HCT116 (cell line): ENCODE results near the gene ASRGL1. TPM values are rescaled to one million over a fixed set of nuclear protein-coding genes. Genes with fewer than 3 reads are reported as not detected.

Experiments used
- ATAC-seq: fragments of 200-7000 bp; cut with Tn5 transposase; 2 replicates; pipeline ENCODE4 v1.9.1; 2020; ENCODE audit warnings: mild to moderate bottlenecking, moderate library complexity
- BruUV-seq: library from RNA; stranded (reverse); fragments of 400-500 nt; replicated peaks from 2 replicates; lab custom pipeline; 2021; lab: Mats Ljungman, UMichigan
- CTCF ChIA-PET: fragments of 300-600 bp; sonication (Branson Sonifier 250); formaldehyde crosslinking; loops from one replicate; lab custom pipeline; 2021; ENCODE audit warnings: antibody characterized with exemption; lab: Charles Lee
- POLR2A ChIA-PET: fragments of 300-600, 350-600 bp; sonication (Branson Sonifier 250); formaldehyde crosslinking; loops from one replicate; lab custom pipeline; 2021; ENCODE audit warnings: antibody characterized with exemption; lab: Charles Lee
- RAD21 ChIA-PET, 2 experiments: fragments of 300-600 bp; sonication (Branson Sonifier 250); formaldehyde crosslinking; loops; one replicate each; lab custom pipeline; 2023; ENCODE audit warnings: low total read pairs in 2 of 2; ENCODE audit not compliant: uncharacterized antibody in 2 of 2, unreplicated experiment in 2 of 2, low non-redundant PET in 1 of 2; lab: Charles Lee
- DNase-seq: peaks from one replicate; pipeline ENCODE4 v3.0.0-alpha.2; 2010; ENCODE audit warnings: low read depth, low spot score
- H2AFZ ChIP-seq: fragments of 200-600 bp; shearing (Covaris generic), sonication (generic); 2 replicates; pipeline ENCODE4 v1.6.1; 2017; ENCODE audit warnings: low read depth, mixed run types, mixed read lengths, antibody characterized with exemption, low read length; ENCODE audit not compliant: poor library complexity, severe bottlenecking
- H3K27ac ChIP-seq: 2 replicates; pipeline ENCODE4 v1.5.1; 2012; ENCODE audit warnings: low read depth, low read length
- H3K27me3 ChIP-seq: fragments of 200-600 bp; sonication (generic); 2 replicates; pipeline ENCODE4 v1.6.1; 2016; ENCODE audit warnings: mixed run types, low read length, mixed read lengths; ENCODE audit not compliant: insufficient read depth
- H3K36me3 ChIP-seq, 2 experiments: fragments of 200-500 bp in 1 of 2; fragments of 200-600 bp in 1 of 2; sonication (Bioruptor generic) in 1 of 2; sonication (generic) in 1 of 2; 2 replicates each; pipeline versions ENCODE4 v1.5.1 to v1.6.1; 2014 to 2016; ENCODE audit warnings: low read length in 2 of 2, inconsistent platforms in 1 of 2, mixed read lengths in 1 of 2, mixed run types in 1 of 2; ENCODE audit not compliant: insufficient read depth in 2 of 2, control insufficient read depth in 1 of 2
- H3K4me1 ChIP-seq, 2 experiments: fragments of 200-600 bp in 1 of 2; sonication (generic) in 1 of 2; 2 replicates each; pipeline versions ENCODE4 v1.5.1 to v1.6.1; 2012 to 2017; ENCODE audit warnings: low read length in 2 of 2, inconsistent platforms in 1 of 2, mild to moderate bottlenecking in 1 of 2, mixed read lengths in 1 of 2, mixed run types in 1 of 2, moderate library complexity in 1 of 2; ENCODE audit not compliant: insufficient read depth in 2 of 2, control insufficient read depth in 1 of 2
- H3K4me2 ChIP-seq: fragments of 200-600 bp; sonication (generic); 2 replicates; pipeline ENCODE4 v1.6.1; 2017; ENCODE audit warnings: mixed run types, low read length, mixed read lengths
- H3K4me3 ChIP-seq, 2 experiments: fragments of 200-600 bp in 1 of 2; sonication (generic) in 1 of 2; replicated peaks in 1 of 2; 2 replicates each; pipeline ENCODE4 v1.5.1; 2011 to 2016; ENCODE audit warnings: low read length in 2 of 2, control low read depth in 1 of 2, low read depth in 1 of 2, mild to moderate bottlenecking in 1 of 2, mixed read lengths in 1 of 2, mixed run types in 1 of 2
- H3K79me2 ChIP-seq: fragments of 200-600 bp; sonication (generic); 2 replicates; pipeline ENCODE4 v1.6.1; 2017; ENCODE audit warnings: mild to moderate bottlenecking, mixed run types, low read length, moderate library complexity, mixed read lengths; ENCODE audit not compliant: insufficient read depth
- H3K9ac ChIP-seq: fragments of 200-600 bp; sonication (generic); 2 replicates; pipeline ENCODE4 v1.6.1; 2016; ENCODE audit warnings: low read length, mixed read lengths
- H3K9me2 ChIP-seq: fragments of 200-600 bp; sonication (generic), shearing (Covaris generic); 2 replicates; pipeline ENCODE4 v1.6.1; 2017; ENCODE audit warnings: mixed run types, mild to moderate bottlenecking, moderate library complexity; ENCODE audit not compliant: insufficient read depth
- H3K9me3 ChIP-seq, 2 experiments: fragments of 200-500 bp in 1 of 2; fragments of 200-600 bp in 1 of 2; sonication (Bioruptor generic) in 1 of 2; sonication (generic) in 1 of 2; 2 replicates each; pipeline ENCODE4 v1.6.1; 2014 to 2017; ENCODE audit warnings: low read length in 2 of 2, mixed read lengths in 2 of 2, inconsistent platforms in 1 of 2, low read depth in 1 of 2, mild to moderate bottlenecking in 1 of 2, mixed run types in 1 of 2, moderate library complexity in 1 of 2; ENCODE audit not compliant: control insufficient read depth in 1 of 2, insufficient read depth in 1 of 2
- H4K20me1 ChIP-seq: fragments of 200-600 bp; sonication (generic), shearing (Covaris generic); 2 replicates; pipeline ENCODE4 v1.6.1; 2017; ENCODE audit warnings: mixed run types, mild to moderate bottlenecking, moderate library complexity; ENCODE audit not compliant: insufficient read depth
- CEBPB ChIP-seq: IDR thresholded peaks from 2 replicates; pipeline ENCODE4 v1.6.1; 2012; ENCODE audit warnings: low read depth
- ELF1 ChIP-seq: IDR thresholded peaks from 2 replicates; pipeline ENCODE4 v1.6.1; 2012; ENCODE audit warnings: low read depth, borderline replicate concordance
- EZH2 ChIP-seq: fragments of 200-600 bp; sonication (generic); IDR thresholded peaks from 2 replicates; pipeline ENCODE4 v1.6.1; 2017; ENCODE audit warnings: antibody characterized with exemption, mixed run types
- JUND ChIP-seq: IDR thresholded peaks from 2 replicates; pipeline ENCODE4 v1.6.1; 2012
- POLR2A ChIP-seq: IDR thresholded peaks from 2 replicates; pipeline ENCODE4 v1.7.0; 2011; ENCODE audit warnings: borderline replicate concordance; ENCODE audit not compliant: insufficient read depth, insufficient read length; ENCODE audit errors: extremely low read depth
- POLR2AphosphoS5 ChIP-seq: IDR thresholded peaks from 2 replicates; pipeline ENCODE4 v1.6.1; 2011; ENCODE audit warnings: mild to moderate bottlenecking, low read depth, low read length, moderate library complexity
- RAD21 ChIP-seq: IDR thresholded peaks from 2 replicates; pipeline ENCODE4 v1.6.1; 2012; ENCODE audit warnings: low read depth, mild to moderate bottlenecking
- SIN3A ChIP-seq: IDR thresholded peaks from 2 replicates; pipeline ENCODE4 v1.6.1; 2012; ENCODE audit warnings: low read depth
- TCF7L2 ChIP-seq: IDR thresholded peaks from 2 replicates; pipeline ENCODE4 v1.7.0; 2011; ENCODE audit warnings: borderline replicate concordance, inconsistent platforms; ENCODE audit not compliant: insufficient read depth, insufficient read length; ENCODE audit errors: extremely low read depth
- YY1 ChIP-seq: IDR thresholded peaks from 2 replicates; pipeline ENCODE4 v1.6.1; 2011; ENCODE audit warnings: low read length, low read depth, moderate library complexity, mild to moderate bottlenecking; ENCODE audit not compliant: insufficient replicate concordance; ENCODE audit errors: extremely low read depth
- ZFX ChIP-seq: fragments of 450-650 bp; IDR thresholded peaks from 2 replicates; pipeline ENCODE4 v1.6.1; 2017
- ZNF274 ChIP-seq: fragments of 200-500 bp; sonication (Bioruptor generic); IDR thresholded peaks from 2 replicates; pipeline ENCODE4 v1.6.1; 2014; ENCODE audit warnings: mild to moderate bottlenecking, low read depth, low read length, inconsistent platforms
- intact Hi-C: fragments of 100-400 bp; cut with micrococcal nuclease; formaldehyde crosslinking; loops from 2 replicates; pipeline ENCODE4 v1.10.0; 2022
- total RNA-seq: library from RNA; stranded (reverse); gene quantifications from one replicate; pipeline ENCODE4 v1.2.1, GENCODE V29; 2021; ENCODE audit not compliant: unreplicated experiment
- TF ChIP-seq, protein P1 (sequence below), 3 experiments: fragments of 200-600 bp in 1 of 3; sonication (generic) in 1 of 3; IDR thresholded peaks in 2 of 3; conservative IDR thresholded peaks in 1 of 3; 2 replicates each; pipeline ENCODE4 v1.5.1; 2012 to 2017; ENCODE audit warnings: low read depth in 2 of 3, low read length in 2 of 3, antibody characterized with exemption in 1 of 3, borderline replicate concordance in 1 of 3, control low read depth in 1 of 3, mild to moderate bottlenecking in 1 of 3, mixed read lengths in 1 of 3, mixed run types in 1 of 3, moderate library complexity in 1 of 3; ENCODE audit not compliant: insufficient read depth in 1 of 3
- TF ChIP-seq, protein P2 (sequence below): IDR thresholded peaks from 2 replicates; pipeline ENCODE4 v1.6.1; 2012

ASRGL1 gene
- total RNA-seq, 1 experiment from 2014 or later, result 27.6 TPM

DNA sequence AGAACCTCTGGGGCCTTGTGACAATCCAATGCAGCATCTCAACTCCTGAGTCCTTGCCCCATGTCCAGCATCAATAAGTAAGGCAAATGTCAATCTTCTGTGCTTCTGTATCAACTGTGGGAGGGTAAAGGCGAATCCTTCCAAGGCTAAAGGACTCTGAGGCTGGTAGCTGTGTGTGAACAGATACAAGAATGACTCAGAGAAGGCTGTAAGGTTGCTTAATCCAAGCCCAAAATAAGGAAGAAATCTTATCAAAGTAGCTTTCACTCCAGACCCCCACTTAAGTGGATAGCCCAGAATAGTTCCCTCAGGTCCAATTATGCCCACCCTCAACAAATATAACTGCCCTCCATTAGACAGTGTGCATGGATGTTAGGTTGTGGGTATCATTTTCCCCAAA, 53.5 kb downstream of the ASRGL1 start:
- H3K4me3 ChIP-seq, result no peak overlapping the region
- POLR2A ChIA-PET, result no interaction called here
- H3K36me3 ChIP-seq, result no peaks in the 10 kb centered on the region
- RAD21 ChIA-PET, result no interaction called here
- H3K4me1 ChIP-seq, result peaks cover 9 to 11% of the 10 kb centered on the region in 2 experiments; a peak in 3 of 4 replicates
- intact Hi-C loops, result no loop called here
- no peak overlapping the region for H3K9ac ChIP-seq
- CTCF ChIA-PET, result interaction anchor here (1.0 kb wide), 1 partner anchor 9 kb away, joined by 3 read pairs; no protein-coding TSS in a partner anchor
- BruUV-seq, result no TSS peak
- no peaks in the 10 kb centered on the region for H3K79me2 ChIP-seq
- DNase-seq (no peak), ATAC-seq (no peak)
- H3K27ac ChIP-seq, result no peak overlapping the region
- H3K9me3 ChIP-seq, result no peaks in the 10 kb centered on the region
- H3K9me2 ChIP-seq, result no peaks in the 10 kb centered on the region
- H3K27me3 ChIP-seq, result no peaks in the 10 kb centered on the region
- no peak overlapping the region for H3K4me2 ChIP-seq
- TF ChIP-seq, protein P1, sequence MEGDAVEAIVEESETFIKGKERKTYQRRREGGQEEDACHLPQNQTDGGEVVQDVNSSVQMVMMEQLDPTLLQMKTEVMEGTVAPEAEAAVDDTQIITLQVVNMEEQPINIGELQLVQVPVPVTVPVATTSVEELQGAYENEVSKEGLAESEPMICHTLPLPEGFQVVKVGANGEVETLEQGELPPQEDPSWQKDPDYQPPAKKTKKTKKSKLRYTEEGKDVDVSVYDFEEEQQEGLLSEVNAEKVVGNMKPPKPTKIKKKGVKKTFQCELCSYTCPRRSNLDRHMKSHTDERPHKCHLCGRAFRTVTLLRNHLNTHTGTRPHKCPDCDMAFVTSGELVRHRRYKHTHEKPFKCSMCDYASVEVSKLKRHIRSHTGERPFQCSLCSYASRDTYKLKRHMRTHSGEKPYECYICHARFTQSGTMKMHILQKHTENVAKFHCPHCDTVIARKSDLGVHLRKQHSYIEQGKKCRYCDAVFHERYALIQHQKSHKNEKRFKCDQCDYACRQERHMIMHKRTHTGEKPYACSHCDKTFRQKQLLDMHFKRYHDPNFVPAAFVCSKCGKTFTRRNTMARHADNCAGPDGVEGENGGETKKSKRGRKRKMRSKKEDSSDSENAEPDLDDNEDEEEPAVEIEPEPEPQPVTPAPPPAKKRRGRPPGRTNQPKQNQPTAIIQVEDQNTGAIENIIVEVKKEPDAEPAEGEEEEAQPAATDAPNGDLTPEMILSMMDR (IDR thresholded peaks at IDR 0.05 in 2 of 3, conservative IDR thresholded peaks at IDR 0.05 in 1 of 3; ENCODE audit: borderline replicate concordance in 1 of 3, insufficient read depth in 1 of 3, low read depth in 2 of 3, low read length in 2 of 3), result no peak
- no peak for TF ChIP-seq YY1
- TF ChIP-seq, protein P2, sequence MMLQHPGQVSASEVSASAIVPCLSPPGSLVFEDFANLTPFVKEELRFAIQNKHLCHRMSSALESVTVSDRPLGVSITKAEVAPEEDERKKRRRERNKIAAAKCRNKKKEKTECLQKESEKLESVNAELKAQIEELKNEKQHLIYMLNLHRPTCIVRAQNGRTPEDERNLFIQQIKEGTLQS, result no peak
- TF ChIP-seq ZNF274, result no peak
- no peak for TF ChIP-seq ELF1
- TF ChIP-seq ZFX, result no peak
- no peak for TF ChIP-seq CEBPB
- TF ChIP-seq POLR2AphosphoS5, result no peak
- no peak for TF ChIP-seq TCF7L2
- no peak for TF ChIP-seq EZH2
- no peak for TF ChIP-seq RAD21
- TF ChIP-seq JUND, result no peak
- no peak for TF ChIP-seq POLR2A
- TF ChIP-seq SIN3A, result no peak
- H4K20me1 ChIP-seq, result no peaks in the 10 kb centered on the region
- H2AFZ ChIP-seq, result no peak overlapping the region
